Brain microvascular endothelial cell (primary cell): ENCODE measurements around the gene MLLT11.

Experiments
- DNase-seq: peaks from one replicate; pipeline ENCODE4 v3.0.0-alpha.2; 2020
- H3K27ac ChIP-seq: fragments of 250-450 bp; sonication (Bioruptor Pico); 2 replicates; pipeline ENCODE4 v1.5.1; 2020; ENCODE audit warnings: mild to moderate bottlenecking, moderate library complexity
- H3K27me3 ChIP-seq: fragments of 250-450 bp; sonication (Bioruptor Pico); replicated peaks from 2 replicates; pipeline ENCODE4 v1.5.1; 2020; ENCODE audit warnings: mild to moderate bottlenecking
- H3K36me3 ChIP-seq: fragments of 250-450 bp; sonication (Bioruptor Pico); replicated peaks from 2 replicates; pipeline ENCODE4 v1.5.1; 2020; ENCODE audit warnings: mild to moderate bottlenecking
- H3K4me3 ChIP-seq: 2 replicates; pipeline ENCODE4 v1.5.1; 2011; ENCODE audit warnings: low read depth, mild to moderate bottlenecking, control low read depth, low read length, moderate library complexity
- CTCF ChIP-seq: IDR thresholded peaks from 2 replicates; pipeline ENCODE4 v1.5.1; 2011; ENCODE audit warnings: low read depth, mild to moderate bottlenecking, moderate library complexity, low read length, control low read depth, inconsistent platforms; ENCODE audit errors: missing control alignments
- in situ Hi-C: cut with HindIII; loops from 2 replicates; pipeline ENCODE4 v1.10.0; 2017; ENCODE audit warnings: low sequenced_read_pairs, low pct_ligation_motif_present

Gene MLLT11

GRCh38 chr1:151050051-151050688 is 10.0 kb upstream of the MLLT11 start:
- H3K27ac ChIP-seq: no peak overlapping the region

GRCh38 chr1:151051356-151052009 is 8.7 kb upstream of the MLLT11 start:
- in situ Hi-C loops: no loop called here
- Histone ChIP-seq H3K27ac (no peak overlapping the region), H3K4me3 (no peak overlapping the region), H3K27me3 (no peaks in the 10 kb centered on the region), H3K36me3 (peaks cover 58% of the 10 kb centered on the region)
- no peak for TF ChIP-seq CTCF
- no peak for DNase-seq

More at GRCh38 chr1:151050051-151050688, 10.0 kb upstream of the MLLT11 start:
- peaks cover 45% of the 10 kb centered on the region for H3K36me3 ChIP-seq
- no peak for TF ChIP-seq CTCF
- no peaks in the 10 kb centered on the region for H3K27me3 ChIP-seq
- DNase-seq: no peak
- in situ Hi-C loops: no loop called here
- H3K4me3 ChIP-seq: no peak overlapping the region

- no peak for TF ChIP-seq CTCF
- in situ Hi-C loops: no loop called here
- no peaks in the 10 kb centered on the region for H3K27me3 ChIP-seq
- H3K27ac ChIP-seq: no peak overlapping the region
- H3K4me3 ChIP-seq: no peak overlapping the region
- peaks cover 67% of the 10 kb centered on the region for H3K36me3 ChIP-seq
- DNase-seq: no peak
These were observed 5.1 kb upstream of the MLLT11 start for GRCh38 chr1:151054971-151055547.

GRCh38 chr1:151055581-151055980 is 4.6 kb upstream of the MLLT11 start:
- H3K27ac ChIP-seq: no peak overlapping the region
- DNase-seq: no peak
- H3K4me3 ChIP-seq: no peak overlapping the region
- TF ChIP-seq CTCF: no peak
- H3K36me3 ChIP-seq: peaks cover 64% of the 10 kb centered on the region
- H3K27me3 ChIP-seq: no peaks in the 10 kb centered on the region
- in situ Hi-C loops: no loop called here

DNA sequence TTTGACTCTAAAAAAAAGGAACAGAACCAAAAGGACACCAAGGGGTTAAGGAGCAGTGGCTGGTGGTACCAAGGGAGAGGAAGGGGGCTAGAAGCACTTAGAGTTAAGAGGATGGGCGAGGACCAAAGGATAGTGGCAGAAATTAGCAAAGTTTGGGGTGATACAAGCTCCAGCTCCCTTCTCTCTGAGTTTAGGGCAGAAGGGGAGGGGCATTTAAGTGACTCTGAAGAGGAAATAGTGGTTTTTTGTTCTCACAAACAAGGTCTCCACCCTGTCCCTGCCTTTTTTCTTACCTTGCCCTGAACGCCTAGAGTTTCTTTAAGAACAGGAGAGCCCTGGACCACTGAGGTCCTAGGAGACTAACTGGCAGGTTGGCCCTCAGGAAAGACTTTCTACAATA is 4.0 kb upstream of the MLLT11 start:
- Histone ChIP-seq H3K27me3 (no peaks in the 10 kb centered on the region), H3K36me3 (peaks cover 59% of the 10 kb centered on the region), H3K27ac (no peak overlapping the region), H3K4me3 (no peak overlapping the region)
- no peak for TF ChIP-seq CTCF
- DNase-seq: no peak
- in situ Hi-C loops: no loop called here

- no peak for DNase-seq
- H3K27ac ChIP-seq: peak overlapping the region; percentile 90
- H3K36me3 ChIP-seq: peaks cover 40% of the 10 kb centered on the region
- no peaks in the 10 kb centered on the region for H3K27me3 ChIP-seq
- in situ Hi-C loops: no loop called here
- TF ChIP-seq CTCF: no peak
- H3K4me3 ChIP-seq: peak overlapping the region; percentile 89
These were observed 1.5 kb upstream of the MLLT11 start for GRCh38 chr1:151058692-151059091.
